HL-60/S4 treated with phorbol 12-myristate 13-acetate at 8.2 ng/mL for 4 days and 3 days (cell line): ENCODE measurements around the gene SERPING1.

ENCODE experiments used
- in situ Hi-C: fragments of 300-500 bp; cut with MboI; formaldehyde crosslinking; loops from 2 replicates; pipeline ENCODE4 v1.15.0; 2022; ENCODE audit warnings: low sequenced_read_pairs

SERPING1 gene

GRCh38 chr11:57596266-57596885, 1.1 kb upstream of the SERPING1 start:
- in situ Hi-C loops: no loop called here

GRCh38 chr11:57597916-57598830, 688 bp downstream of the SERPING1 start:
- in situ Hi-C loops: no loop called here

- in situ Hi-C loops: no loop called here
Observed at GRCh38 chr11:57598831-57599155, 1.3 kb downstream of the SERPING1 start.

- in situ Hi-C loops: no loop called here
Observed at GRCh38 chr11:57599381-57599780, 1.9 kb downstream of the SERPING1 start.

DNA sequence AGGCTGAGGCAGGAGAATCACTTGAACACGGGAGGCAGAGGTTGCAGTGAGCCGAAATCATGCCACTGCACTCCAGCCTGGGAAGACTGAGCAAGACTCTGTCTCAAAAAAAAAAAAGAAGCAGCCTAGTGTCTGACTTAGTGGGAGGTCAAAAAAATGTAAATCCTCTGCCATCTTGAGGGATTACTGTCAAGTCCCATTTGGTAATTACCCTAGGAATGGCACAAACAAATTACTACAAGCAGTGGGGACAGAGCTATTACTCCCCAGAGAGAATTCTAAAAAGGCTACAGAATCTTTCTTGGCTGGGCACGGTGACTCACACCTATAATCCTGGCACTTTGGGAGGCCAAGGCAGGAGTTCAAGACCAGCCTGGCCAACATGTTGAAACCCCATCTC, 3.8 kb downstream of the SERPING1 start:
- in situ Hi-C loops: no loop called here

DNA sequence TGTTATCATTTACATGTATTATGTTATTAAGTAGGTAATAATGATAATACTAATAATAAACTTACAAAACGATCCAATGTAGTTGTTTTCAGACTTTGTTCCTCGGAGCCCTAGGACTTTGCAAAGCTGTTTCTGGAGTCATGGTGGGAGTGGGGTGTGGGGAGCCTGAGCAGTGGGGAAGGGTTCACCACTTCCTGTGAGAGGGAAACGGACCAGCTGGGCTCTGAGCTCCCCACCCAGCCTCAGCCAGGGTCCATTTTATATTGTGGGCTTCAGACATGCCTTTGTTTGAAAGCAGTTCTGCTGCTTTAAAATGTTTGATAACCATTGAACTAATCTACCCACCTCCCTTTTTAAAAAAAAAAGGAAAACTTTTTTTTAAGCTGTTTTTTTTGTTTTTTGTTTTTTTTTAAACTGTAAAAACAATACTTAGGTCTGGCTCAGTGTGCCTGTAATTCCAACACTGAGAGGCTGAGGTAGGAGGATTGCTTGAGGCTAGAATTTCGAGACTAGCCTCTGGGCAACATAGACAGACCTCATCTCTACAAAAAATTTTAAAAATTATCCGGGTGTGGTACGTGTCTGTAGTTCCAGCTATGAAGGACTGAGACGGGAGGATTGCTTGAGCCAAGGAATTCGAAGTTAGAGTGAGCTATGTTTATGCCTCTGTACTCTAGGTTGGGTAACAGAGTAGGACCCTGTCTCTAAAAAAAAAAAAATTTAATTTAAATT, 7.0 kb downstream of the SERPING1 start:
- in situ Hi-C loops: no loop called here

DNA sequence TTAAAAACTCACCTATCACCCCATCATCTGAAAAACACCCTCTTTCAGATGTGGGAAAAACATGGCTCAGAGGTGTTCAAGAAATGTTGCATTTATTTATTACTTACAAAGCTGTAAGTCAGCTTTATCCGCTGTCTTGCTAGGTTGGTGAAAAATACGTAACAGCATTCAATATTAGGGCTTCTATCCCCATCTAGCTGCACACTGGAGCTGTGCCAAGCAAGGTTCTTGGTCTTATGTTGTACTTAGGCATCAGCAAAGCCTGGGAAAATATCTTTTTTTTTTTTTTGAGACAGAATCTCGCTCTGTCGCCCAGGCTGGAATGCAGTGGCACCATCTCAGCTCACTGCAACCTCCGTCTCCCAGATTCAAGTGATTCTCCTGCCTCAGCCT, 7.5 kb downstream of the SERPING1 start:
- in situ Hi-C loops: no loop called here

DNA sequence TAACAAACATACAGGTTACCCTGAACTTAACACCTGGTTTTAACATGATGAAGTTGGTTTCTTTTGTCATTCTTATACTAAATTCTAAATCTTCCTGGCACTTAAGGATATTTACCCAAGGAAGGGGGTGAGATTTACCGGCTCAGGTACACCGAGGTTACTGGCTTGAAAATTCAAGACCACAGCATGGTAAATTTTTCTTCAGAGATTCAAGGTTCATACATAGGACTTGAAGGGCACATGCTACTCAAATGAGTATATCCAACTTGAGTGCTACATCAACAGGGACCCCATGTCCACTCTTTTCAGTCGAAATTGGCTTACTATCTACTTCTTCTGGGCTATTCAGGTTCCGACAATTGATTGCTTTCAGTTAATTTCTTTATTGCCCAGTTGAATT, 12.7 kb downstream of the SERPING1 start:
- in situ Hi-C loops: no loop called here

DNA sequence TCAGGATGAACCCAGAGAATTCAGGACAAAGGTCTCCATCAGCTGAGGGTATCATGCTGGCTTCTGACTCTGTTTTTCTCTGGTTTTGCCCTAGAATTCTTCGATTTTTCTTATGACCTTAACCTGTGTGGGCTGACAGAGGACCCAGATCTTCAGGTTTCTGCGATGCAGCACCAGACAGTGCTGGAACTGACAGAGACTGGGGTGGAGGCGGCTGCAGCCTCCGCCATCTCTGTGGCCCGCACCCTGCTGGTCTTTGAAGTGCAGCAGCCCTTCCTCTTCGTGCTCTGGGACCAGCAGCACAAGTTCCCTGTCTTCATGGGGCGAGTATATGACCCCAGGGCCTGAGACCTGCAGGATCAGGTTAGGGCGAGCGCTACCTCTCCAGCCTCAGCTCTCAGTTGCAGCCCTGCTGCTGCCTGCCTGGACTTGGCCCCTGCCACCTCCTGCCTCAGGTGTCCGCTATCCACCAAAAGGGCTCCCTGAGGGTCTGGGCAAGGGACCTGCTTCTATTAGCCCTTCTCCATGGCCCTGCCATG, 16.8 kb downstream of the SERPING1 start:
- in situ Hi-C loops: no loop called here

- in situ Hi-C loops: no loop called here
Observed at GRCh38 chr11:57615308-57615707, 17.8 kb downstream of the SERPING1 start.

DNA sequence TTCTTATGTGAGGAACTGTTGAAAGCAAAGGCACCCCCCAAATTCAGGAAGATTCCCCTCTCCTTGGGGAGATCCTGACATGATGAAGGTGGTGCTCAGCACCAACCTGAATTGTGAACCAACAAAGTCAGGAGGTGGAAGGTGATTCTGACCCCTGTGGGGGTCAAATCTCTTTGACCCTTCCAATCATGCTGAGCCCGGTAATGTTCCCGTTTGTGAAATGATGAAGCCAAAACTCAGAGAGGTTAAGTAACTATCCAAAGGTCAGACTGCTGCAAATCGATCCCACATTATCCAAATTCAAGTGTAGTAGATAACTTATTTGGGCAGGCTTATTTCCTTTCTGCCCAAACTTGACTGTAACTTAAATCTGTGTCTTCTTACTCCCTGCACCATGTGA, 19.1 kb downstream of the SERPING1 start:
- in situ Hi-C loops: no loop called here

DNA sequence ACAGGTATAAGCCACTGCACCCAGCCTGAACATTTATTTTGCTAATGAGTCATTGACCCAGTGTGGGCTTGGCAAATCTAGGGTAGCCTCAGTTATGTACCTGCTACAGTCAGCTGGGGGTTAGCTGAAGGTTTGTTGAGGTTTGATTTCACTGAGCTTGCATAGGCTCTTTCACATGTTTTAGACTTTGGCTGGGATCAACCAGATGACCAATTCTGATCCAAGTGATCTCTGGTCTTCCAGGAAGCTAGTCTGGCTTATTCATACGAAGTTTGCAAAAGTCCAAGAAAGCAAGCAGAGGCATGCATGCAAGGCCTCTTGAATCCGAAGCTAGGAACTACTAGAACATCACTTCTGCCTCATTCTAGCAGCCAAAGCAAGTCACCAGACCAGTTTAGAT, 21.0 kb downstream of the SERPING1 start:
- in situ Hi-C loops: no loop called here

DNA sequence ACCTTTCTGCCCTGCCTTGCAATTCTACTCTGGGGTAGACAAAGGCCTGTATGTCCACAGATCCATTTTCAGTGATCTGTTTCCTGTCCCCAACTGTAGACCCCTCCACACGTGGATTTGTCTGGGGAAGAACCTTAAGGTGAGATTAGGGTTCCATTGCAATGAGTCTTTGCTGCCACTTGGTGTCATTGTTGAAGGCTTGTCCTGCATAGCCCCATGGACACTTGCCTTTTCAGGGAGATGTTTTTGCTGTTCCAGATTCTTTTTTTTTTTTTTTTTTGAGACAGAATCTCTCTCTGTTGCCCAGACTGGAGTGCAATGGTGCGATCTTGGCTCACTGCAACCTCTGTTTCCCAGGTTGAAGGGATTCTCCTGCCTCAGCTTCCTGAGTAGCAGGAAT, 21.8 kb downstream of the SERPING1 start:
- in situ Hi-C loops: no loop called here

DNA sequence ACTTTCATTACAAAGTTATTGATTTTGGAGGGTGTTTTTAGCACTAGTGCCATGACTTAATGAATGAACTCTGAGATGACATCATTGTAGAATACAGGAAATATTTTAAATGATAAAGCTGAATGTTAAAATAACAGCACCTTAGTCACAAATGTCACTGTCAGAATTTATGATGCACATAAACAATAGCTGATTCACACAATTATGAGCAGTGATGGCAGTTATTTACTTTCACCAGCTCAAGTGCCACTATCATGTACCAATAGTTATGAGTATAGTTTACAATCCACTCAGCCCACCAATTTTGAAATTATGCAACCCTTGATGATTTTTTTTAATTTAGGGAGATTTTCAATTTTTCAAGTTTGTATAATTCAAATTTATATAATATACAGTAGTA, 23.0 kb downstream of the SERPING1 start:
- in situ Hi-C loops: no loop called here

DNA sequence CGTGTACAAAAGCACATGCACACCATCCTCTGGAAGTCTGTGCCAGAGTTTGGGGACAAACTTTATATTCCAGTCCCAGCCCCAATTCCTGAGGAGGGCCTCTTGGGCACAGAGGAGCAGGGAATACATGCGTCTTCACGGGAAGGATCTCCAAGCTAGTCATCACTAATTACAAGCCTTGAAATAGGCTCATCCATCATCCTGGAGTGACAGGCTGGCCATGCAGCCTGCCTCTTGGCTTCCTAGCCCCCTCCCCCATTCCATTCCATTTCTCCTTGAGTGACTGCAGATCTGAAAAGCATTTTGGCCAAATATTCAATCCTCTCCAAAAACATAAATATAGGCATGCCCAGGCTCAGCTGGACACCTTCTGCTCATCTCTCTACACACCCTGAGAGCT, 24.8 kb downstream of the SERPING1 start:
- in situ Hi-C loops: no loop called here

DNA sequence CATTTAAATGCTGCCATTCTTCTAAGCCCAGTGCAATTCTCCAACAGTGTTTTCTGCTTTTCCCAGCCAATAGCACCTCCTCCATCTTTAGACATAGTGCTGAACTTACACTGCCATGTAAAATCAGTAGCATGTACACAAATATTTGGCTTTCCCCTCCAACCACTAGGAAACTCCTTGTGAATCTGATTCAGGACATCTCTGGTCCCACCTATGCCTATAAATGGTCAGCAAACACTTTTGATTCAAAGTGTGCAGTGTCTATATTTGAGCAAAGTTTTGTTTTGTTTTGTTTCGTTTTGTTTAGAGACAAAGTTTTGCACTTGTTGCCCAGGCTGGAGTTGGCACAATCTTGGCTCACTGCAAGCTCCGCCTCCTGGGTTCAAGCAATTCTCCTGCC, 27.4 kb downstream of the SERPING1 start:
- in situ Hi-C loops: no loop called here

DNA sequence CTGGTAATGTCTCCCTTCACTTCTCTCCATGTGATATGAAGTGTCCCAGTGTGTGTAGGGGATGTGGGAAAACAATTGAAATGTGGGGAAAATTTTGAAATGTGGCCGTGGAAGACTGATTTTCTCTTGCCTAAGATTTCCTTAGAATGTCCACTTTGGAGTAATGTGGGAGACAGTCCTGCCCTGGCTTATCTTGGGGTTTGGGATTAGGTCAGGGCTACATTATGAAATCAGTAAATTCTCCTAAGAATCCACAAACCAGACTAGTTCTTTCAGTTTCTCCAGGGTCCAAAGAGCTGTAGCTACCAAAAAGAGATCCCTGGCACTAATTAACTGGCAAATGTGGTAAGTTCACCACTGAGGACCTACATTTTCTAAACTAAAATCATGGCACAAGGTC, 29.4 kb downstream of the SERPING1 start:
- in situ Hi-C loops: no loop called here

- in situ Hi-C loops: no loop called here
Observed at GRCh38 chr11:57630171-57630570, 32.7 kb downstream of the SERPING1 start.

- in situ Hi-C loops: no loop called here
Observed at GRCh38 chr11:57632116-57632515, 34.6 kb downstream of the SERPING1 start.

- in situ Hi-C loops: no loop called here
Observed at GRCh38 chr11:57633394-57634070, 36.0 kb downstream of the SERPING1 start.

DNA sequence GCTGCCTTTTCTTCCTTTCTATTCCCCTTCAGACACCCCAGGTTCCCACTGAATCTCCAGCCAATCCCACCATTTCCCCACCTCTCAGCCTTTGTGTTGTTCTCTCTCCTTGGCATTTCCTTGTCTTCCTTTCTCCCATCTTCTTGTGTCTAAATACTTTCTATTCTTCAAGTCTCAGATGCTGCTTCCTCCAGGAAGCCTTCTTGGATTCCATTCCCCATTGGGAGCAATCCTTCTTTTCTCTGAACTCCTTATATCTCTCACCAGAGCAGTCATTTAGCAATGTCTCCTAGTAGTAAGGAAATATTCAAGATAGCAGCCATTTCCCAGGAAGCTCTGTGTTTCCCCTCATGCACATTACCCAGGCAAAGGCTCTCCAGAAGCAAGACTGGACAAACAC, 36.8 kb downstream of the SERPING1 start:
- in situ Hi-C loops: no loop called here
